Measurements from ENCODE around the gene LPO.

The LPO gene

DNA sequence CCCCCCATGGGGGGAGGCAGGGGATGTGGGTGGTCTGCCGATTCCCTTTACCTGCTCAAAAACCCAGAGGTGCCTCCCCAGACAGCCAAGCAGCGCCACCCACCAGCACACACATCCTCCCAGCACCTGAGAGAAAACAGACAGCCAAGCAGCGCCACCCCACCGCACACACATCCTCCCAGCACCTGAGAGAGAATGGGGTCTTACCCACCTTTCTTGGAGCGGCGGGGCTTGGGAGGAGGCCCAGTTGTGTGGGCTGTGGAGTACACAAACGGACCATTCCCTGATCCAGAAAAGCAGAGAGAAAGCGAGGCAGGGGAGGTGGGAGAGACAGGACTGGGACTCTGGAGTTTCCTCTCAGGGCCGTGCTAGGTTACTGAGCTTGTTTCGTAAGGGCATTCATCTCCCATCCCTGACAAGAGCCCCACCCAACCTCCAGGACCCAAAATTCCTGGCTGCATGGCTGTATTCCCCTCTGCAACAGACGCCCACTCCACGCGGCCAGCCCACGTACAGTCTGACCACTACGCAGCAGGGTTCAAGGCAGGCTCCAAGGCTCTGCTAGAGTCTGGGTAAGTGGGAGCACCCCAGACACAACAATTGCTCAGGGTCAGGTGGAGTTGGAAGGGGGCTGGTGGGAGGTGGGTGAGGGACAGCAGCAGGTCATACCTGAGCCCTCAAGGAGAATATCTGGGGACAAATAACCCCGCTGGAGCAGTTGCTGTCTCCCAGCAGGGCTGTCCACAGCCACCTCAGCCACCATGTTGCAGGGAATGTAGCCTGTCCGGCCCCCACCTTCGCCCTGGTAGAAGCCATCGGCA, 68.0 kb downstream of the LPO start:
- no peak for DNase-seq

DNA sequence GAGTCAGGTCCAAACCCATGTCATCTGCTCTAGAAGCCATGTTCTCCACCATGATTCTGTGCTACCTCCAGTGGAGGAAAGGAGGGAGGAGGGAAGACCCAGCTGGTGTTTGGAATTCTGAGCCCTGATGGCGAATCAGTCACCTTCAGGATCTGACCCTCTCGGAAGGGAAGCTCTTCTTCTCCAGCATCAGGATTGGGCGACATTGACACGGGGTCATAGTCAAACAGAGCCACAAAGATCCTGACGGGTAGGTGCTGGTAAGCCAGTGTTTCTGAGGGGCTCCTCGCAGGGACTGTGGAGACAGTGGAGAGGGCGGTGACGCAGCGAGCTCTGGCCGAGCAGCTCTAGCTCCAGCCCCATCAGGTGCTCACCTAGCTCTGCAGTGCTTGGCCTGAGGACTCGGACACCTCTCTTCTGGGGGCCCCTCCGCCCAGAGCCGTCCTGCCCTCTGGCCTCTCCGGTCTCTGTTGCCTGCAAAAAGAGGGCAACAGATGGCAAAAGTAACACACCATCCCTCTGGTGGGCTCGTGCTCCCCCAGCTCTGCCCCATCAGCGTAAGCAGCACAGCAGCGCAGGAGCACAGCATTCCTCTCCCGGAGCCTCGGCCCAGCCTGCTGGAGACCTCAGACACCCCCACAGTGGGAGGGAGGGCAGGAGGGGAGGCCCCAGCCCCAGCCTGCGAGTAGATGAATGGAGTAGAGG, 69.2 kb downstream of the LPO start:
- DNase-seq = no peak

DNA sequence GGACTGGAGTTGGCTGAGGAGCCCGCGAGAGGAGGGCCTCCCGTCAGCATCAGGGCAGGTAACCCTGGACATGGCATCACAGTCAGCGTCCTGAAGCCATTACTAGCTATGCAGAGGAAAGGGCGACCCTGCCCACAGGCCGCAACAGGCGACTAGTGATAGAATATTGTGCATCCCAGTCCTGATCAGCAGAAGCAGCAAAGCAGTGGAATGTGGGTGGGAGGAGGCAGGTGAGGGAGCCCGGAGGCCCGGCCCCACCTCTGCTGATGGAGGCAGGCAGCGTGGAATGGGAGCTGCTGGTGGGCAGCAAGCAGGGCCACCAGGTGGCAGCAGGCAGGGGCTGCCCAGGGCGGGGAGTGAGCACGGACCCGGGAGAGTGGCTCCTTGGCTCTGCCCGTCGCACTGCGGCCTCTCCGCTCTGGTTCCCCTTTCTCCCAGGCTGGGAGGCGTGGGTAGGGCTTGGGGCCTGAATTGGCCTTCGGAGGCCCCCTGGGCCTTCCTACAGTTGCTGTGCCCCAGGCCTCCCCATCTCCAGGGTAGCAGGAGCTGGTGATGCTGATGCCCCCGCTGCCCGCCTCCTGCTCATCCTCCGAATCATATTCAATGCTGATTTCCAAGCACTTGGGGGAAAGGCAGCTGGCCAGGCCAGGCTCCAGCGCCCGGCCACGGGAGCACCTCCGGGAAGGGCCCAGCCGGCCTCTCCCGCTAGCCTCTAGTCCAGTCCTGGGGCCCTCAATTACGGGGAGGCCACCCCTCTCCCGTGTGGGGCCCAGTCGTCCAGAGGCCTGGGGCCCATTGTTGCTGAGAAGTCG, 70.0 kb downstream of the LPO start:
- no peak for DNase-seq

GRCh38 chr17:58308985-58309917, 70.9 kb downstream of the LPO start:
- DNase-seq = no peak

DNA sequence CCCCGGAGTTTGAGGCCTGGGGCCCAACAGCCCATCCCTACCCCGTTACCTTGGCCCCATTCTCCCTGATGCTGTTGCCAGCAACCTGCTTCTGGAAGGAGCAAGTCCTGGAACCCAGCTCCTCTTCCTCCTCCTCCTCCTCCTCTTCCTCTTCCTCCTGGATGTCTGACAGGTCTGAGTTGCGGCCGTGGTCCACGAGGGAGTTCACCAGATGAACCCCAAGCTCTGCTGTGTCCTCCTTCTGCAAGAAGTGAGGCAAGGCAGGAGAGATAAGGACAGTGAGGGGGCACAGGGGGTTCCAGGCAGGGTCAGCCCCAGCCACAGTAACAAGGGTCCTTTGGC, 71.5 kb downstream of the LPO start:
- DNase-seq = no peak

GRCh38 chr17:58310511-58311428, 72.4 kb downstream of the LPO start:
- no peak for DNase-seq

DNA sequence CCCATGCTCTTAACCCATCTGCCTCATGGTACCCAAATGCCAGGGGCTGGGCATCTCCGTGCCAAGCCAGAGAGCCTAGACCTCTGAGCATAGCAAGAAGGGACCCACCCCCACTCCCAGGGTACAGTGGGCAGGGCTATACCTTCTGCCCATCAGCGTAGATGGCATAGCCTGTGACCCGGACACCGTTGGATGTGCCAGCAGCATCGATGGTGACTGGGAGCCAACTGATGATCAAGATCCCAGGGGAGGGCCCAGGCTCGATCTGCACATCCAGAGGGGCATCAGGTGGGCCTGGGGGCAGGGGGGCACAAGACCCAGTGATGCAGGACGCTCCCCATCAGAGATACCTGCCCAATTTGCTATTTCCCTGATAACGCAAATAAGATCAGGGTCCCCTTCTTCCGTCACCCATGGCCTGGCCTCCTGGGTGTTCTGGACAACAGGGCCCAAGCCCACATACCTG, 73.1 kb downstream of the LPO start:
- DNase-seq = no peak

GRCh38 chr17:58312021-58312630, 73.7 kb downstream of the LPO start:
- no peak for DNase-seq

- no peak for DNase-seq
Measured at GRCh38 chr17:58312829-58313228, 74.4 kb downstream of the LPO start.

- DNase-seq = no peak
Measured at GRCh38 chr17:58313815-58314705, 75.7 kb downstream of the LPO start.

GRCh38 chr17:58314706-58315015, 76.3 kb downstream of the LPO start:
- DNase-seq = no peak

- DNase-seq = no peak
Measured at GRCh38 chr17:58315281-58315711, 76.9 kb downstream of the LPO start.

DNA sequence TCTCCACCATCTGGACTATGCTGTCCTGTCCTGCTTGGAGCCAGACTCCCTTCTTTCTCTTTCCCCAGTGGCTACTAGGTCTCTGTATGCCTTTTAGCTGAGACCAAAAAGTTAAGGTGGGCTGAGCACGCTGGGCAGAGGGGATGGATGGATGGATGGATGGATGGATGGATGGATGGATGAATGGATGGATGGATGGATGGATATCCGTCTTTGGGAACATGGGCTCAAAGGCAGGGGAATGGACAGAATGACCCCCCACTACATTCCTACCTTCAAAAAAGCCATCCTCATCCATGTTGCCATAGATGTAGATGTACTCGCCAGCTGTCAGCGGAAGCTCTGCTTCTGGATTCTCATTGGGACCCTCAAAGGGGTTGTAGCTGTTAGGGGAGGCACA, 77.4 kb downstream of the LPO start:
- DNase-seq = no peak

DNA sequence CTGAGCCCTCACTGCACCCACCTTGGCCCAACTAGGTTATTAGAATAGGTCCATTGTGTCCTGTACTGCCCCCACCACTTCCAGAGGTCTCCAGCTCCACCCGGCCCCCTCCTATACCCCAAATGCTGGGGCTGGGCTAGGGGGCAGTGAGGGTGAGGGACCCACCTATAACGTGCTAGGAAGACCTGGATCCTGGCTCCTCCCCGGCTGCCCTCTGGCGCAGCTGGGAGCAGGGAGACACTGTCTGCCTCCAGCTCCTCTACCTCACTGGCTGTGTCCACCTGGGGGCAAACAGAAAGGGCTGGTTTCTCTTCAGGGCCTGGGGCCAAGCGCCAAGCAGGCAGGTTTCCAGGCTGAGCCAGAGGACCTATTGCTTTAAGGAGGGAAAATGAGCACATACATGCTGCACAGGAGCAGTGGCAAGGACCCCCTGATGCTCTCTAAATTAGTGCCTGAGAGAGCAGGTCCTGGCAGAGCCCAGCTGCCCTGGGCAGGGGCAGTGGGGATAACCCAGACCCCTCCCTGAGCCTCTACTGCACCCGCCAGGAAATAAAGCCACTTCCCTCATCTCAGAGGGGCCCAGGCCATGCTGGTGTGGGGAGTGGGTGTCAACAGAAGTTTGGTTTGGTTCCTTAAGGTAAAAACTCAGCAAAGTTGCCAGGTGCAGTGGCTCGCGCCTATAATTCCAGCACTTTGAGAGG, 78.0 kb downstream of the LPO start:
- no peak for DNase-seq

GRCh38 chr17:58317421-58318064, 79.2 kb downstream of the LPO start:
- DNase-seq = no peak

DNA sequence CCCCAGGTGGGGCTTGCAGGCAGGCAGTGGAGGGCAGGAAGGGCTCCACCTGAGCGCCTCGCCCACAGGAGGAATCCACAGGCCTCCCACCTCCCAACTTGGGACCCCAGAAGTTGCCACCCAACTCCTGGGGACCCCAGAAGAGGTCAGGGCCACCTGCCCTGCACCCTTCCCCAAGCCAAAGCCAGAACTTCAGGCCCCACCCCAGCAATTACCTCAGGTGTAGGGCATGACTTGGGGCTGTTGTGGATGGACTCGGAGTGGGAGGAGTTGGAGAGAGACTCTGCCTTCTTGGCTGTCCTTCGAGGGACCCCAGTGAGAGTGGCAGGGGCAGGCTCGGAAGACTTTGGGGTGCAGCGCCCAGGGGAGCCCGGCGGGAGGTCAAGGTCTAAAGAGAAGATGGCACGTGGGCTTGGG, 79.7 kb downstream of the LPO start:
- no peak for DNase-seq

Measured in NCI-H1105 (cell line).